ENCODE measurements around the gene WFDC2. TPM values are rescaled to one million over a fixed set of nuclear protein-coding genes. Genes with fewer than 3 reads are reported as not detected.

Gene WFDC2
- total and polyA plus RNA-seq, 2 of the 13 experiments (the other 11 are each of a cell fraction or from before 2014, with no cell fraction given) = 0.33 TPM; not detected in 1

GRCh38 chr20:45470262-45470931, 844 bp downstream of the WFDC2 start:
- WGBS (ENCODE audit: low lambda C conversion rate) = 2% methylated on average over 14 of the region's 50 CpGs
- in situ Hi-C loops (cut with HindIII; ENCODE audit: extremely low pct_ligation_motif_present, low pct_unique_long_range_greater_than_20kb) = no loop called here
- peak overlapping the region; percentile 69 for H3K4me2 ChIP-seq (ENCODE audit: low read depth, low read length)
- no TSS peak for BruUV-seq (replicated peaks)
- ChIA-PET CTCF (ENCODE audit: low intra/inter-chr PET ratio, low total read pairs) (no interaction called here), POLR2A (no interaction called here)
- no peaks in the 10 kb centered on the region for H3K36me3 ChIP-seq (replicated peaks in 1 of 2; ENCODE audit: control insufficient read depth in 1 of 2, insufficient read depth in 2 of 2, low read length in 2 of 2)
- no peak for FAIRE-seq
- ATAC-seq = peak; percentile 81
- no peak for DNase-seq (ENCODE audit: low spot score)
- H3K9ac ChIP-seq (ENCODE audit: insufficient read depth, low read depth, low read length) = peak overlapping the region; percentile 5; the same call in 1 of the 2 replicates
- H4K20me1 ChIP-seq (ENCODE audit: insufficient read depth, low read length) = no peaks in the 10 kb centered on the region
- H3K4me1 ChIP-seq (ENCODE audit: insufficient read depth, low read length) = peaks cover 34% of the 10 kb centered on the region
- H3K27me3 ChIP-seq (ENCODE audit: control insufficient read depth in 1 of 2, insufficient read depth in 2 of 2, low read length in 2 of 2) = peaks cover 18 to 39% of the 10 kb centered on the region in 2 experiments
- H3K79me2 ChIP-seq (ENCODE audit: insufficient read depth, low read length) = no peaks in the 10 kb centered on the region
- peak overlapping the region; percentile 32 to 73 (median 50) for H3K4me3 ChIP-seq (replicated peaks in 1 of 3; ENCODE audit: insufficient read depth in 1 of 3, low read depth in 2 of 3, low read length in 3 of 3)
- intact Hi-C loops (cut with micrococcal nuclease; ENCODE audit: unreplicated experiment) = no loop called here
- H3K9me3 ChIP-seq (ENCODE audit: low read length) = no peaks in the 10 kb centered on the region
- H3K27ac ChIP-seq (ENCODE audit: extremely low read length, insufficient read depth, low read length) = no peak overlapping the region
- no peak overlapping the region for H2AFZ ChIP-seq (ENCODE audit: low read length)
- TF ChIP-seq TOE1 (CRISPR knock-in tag; IDR thresholded peaks at IDR 0.05) (no peak), MXI1 (IDR thresholded peaks at IDR 0.05; ENCODE audit: borderline replicate concordance, low read depth, low read length) (no peak), ZNF792 (CRISPR knock-in tag; IDR thresholded peaks at IDR 0.05) (no peak), HNRNPLL (IDR thresholded peaks at IDR 0.05; ENCODE audit: low read depth, low read length, poor library complexity, severe bottlenecking) (peak; percentile 57), ZNF7 (CRISPR knock-in tag; IDR thresholded peaks at IDR 0.05) (0 out of 2 replicates have a peak, but pooled peaks have one; percentile 37), ISL2 (CRISPR knock-in tag; IDR thresholded peaks at IDR 0.05) (no peak), KDM2A (CRISPR knock-in tag; IDR thresholded peaks at IDR 0.05; ENCODE audit: borderline replicate concordance, low read depth) (0 out of 2 replicates have a peak, but pooled peaks have one; percentile 25), ZC3H4 (CRISPR knock-in tag; IDR thresholded peaks at IDR 0.05; ENCODE audit: borderline replicate concordance) (no peak), GATAD2A (CRISPR knock-in tag; IDR thresholded peaks at IDR 0.05) (no peak), THAP9 (CRISPR knock-in tag; IDR thresholded peaks at IDR 0.05; ENCODE audit: borderline replicate concordance) (no peak), MXD3 (CRISPR knock-in tag; IDR thresholded peaks at IDR 0.05) (no peak), PRDM4 (CRISPR knock-in tag; IDR thresholded peaks at IDR 0.05; ENCODE audit: borderline replicate concordance) (no peak), ZNF704 (CRISPR knock-in tag; IDR thresholded peaks at IDR 0.05; ENCODE audit: borderline replicate concordance) (no peak), SOX13 (IDR thresholded peaks at IDR 0.05) (no peak), SOX13 (CRISPR knock-in tag; conservative IDR thresholded peaks at IDR 0.05 in 1 of 2, IDR thresholded peaks at IDR 0.05 in 1 of 2) (peak in 1 of 2 experiments; percentile 16; a peak in 1 of 4 replicates), RXRB (CRISPR knock-in tag; IDR thresholded peaks at IDR 0.05; ENCODE audit: borderline replicate concordance) (no peak), HOXA3 (CRISPR knock-in tag; IDR thresholded peaks at IDR 0.05) (no peak), CBFB (CRISPR knock-in tag; IDR thresholded peaks at IDR 0.05) (peak; percentile 18; the same call in 1 of the 2 replicates), ZNF124 (CRISPR knock-in tag; IDR thresholded peaks at IDR 0.05) (no peak)

All from HepG2 (cell line).